ENCODE results near the gene MORC2. TPM values are rescaled to one million over a fixed set of nuclear protein-coding genes. Genes with fewer than 3 reads are reported as not detected.

Gene MORC2
- total and polyA plus RNA-seq, 5 donors = 15.8 to 24.0 (median 17.0) TPM

DNA sequence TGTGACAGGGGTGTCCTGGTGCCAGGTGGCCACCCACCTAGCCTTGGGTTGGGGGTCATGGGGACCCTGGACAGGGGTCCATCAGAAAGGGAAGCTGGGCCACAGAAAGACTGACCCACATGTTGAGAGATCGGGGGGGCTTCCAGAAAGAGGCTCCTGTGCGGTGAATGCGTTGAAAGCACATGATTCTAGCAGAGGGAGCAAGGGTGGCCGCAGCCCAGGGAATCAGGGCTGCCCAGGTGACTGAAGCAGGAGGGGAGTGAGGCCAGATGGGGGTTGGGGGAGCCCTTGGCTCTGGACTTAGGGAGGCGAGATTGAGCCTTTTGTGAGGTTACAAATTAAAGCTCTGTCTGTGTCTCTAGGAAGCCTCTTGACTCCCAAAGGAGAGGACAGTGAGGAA, 80.7 kb downstream of the MORC2 start:
- DNase-seq (no peak), ATAC-seq (no peak)
- no peaks in the 10 kb centered on the region for H3K27me3 ChIP-seq (ENCODE audit: control insufficient read depth, insufficient read depth)
- H3K4me3 ChIP-seq (ENCODE audit: low read length) = no peak overlapping the region
- no peak overlapping the region for H3K27ac ChIP-seq (ENCODE audit: low read length)
- H3K9me3 ChIP-seq (ENCODE audit: control insufficient read depth, low read length) = no peaks in the 10 kb centered on the region
- 86% methylated on average over 5 of the region's 5 CpGs for WGBS
- no peaks in the 10 kb centered on the region for H3K4me1 ChIP-seq (ENCODE audit: control insufficient read depth, insufficient read depth, low read length)
- intact Hi-C loops (cut with DNase I) = no loop called here

DNA sequence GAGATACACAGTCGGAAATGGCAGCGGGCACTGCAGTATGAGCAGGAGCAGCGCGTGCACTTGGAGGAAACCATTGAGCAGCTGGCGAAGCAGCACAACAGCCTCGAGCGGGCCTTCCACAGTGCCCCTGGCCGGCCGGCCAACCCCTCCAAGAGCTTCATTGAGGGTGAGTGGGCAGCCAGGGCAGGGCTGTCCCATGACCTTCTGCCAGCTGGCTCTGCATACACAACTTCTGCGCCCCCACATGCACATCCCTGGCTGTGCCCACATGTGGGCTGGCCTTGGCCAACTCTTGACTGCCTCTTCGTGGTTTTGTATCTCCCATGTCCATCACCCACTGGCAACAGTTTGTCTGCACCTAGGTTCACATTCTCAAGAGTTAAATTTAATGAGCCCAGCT, 81.1 kb downstream of the MORC2 start:
- no peak for ATAC-seq
- no peaks in the 10 kb centered on the region for H3K27me3 ChIP-seq (ENCODE audit: control insufficient read depth, insufficient read depth)
- no peaks in the 10 kb centered on the region for H3K9me3 ChIP-seq (ENCODE audit: control insufficient read depth, low read length)
- intact Hi-C loops (cut with DNase I) = no loop called here
- H3K27ac ChIP-seq (ENCODE audit: low read length) = no peak overlapping the region
- 95% methylated on average over 11 of the region's 11 CpGs for WGBS
- no peak for DNase-seq
- H3K4me3 ChIP-seq (ENCODE audit: low read length) = no peak overlapping the region
- no peaks in the 10 kb centered on the region for H3K4me1 ChIP-seq (ENCODE audit: control insufficient read depth, insufficient read depth, low read length)

DNA sequence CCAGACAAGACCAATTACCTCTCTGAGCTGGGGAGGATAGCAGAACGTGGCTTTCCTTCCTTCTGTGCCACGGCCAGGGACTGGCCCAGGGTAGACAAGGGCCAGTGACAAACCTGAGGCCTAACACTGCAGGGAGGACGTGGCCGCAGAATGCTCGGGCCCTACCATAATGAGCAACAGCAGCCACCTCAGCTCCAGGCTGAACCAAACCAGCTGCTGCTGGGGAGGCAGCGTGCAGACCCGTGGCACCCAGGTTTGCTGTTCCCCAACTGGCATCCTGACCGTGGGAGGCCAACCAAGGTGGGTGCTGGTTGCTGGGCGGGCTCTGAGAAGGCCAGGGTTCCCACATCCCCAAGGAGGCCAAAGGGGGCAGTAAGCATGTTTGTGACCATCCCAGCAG, 83.0 kb downstream of the MORC2 start:
- DNase-seq (peak in 1 of 3 donors; percentile 1), ATAC-seq (no peak)
- intact Hi-C loops (cut with DNase I) = no loop called here
- no peak overlapping the region for H3K4me3 ChIP-seq (ENCODE audit: low read length)
- no peaks in the 10 kb centered on the region for H3K4me1 ChIP-seq (ENCODE audit: control insufficient read depth, insufficient read depth, low read length)
- WGBS = 88% methylated on average over 9 of the region's 9 CpGs
- no peaks in the 10 kb centered on the region for H3K27me3 ChIP-seq (ENCODE audit: control insufficient read depth, insufficient read depth)
- H3K27ac ChIP-seq (ENCODE audit: low read length) = no peak overlapping the region
- no peaks in the 10 kb centered on the region for H3K9me3 ChIP-seq (ENCODE audit: control insufficient read depth, low read length)

DNA sequence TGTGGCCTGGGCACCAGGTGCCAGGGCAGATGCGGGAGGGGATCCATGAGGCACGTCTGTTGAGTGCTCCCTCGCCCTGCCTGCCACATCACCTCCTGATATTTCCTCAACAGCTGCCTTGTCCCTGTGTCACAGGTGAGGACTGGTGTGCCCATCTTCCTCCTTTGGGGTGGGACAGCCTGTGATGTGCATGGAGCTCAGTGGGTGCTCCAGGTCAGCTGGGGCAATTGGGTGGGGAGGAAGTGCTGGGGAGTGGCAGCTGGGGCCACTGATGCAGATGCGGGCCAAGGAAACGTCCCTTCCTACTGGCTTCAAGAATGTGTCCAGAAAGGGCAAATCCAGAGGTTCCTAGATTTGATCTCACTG, 83.6 kb downstream of the MORC2 start:
- H3K4me3 ChIP-seq (ENCODE audit: low read length) = no peak overlapping the region
- DNase-seq (no peak), ATAC-seq (no peak)
- no peaks in the 10 kb centered on the region for H3K9me3 ChIP-seq (ENCODE audit: control insufficient read depth, low read length)
- no peaks in the 10 kb centered on the region for H3K27me3 ChIP-seq (ENCODE audit: control insufficient read depth, insufficient read depth)
- H3K27ac ChIP-seq (ENCODE audit: low read length) = no peak overlapping the region
- intact Hi-C loops (cut with DNase I) = no loop called here
- WGBS = 78% methylated on average over 5 of the region's 5 CpGs
- H3K4me1 ChIP-seq (ENCODE audit: control insufficient read depth, insufficient read depth, low read length) = no peaks in the 10 kb centered on the region

DNA sequence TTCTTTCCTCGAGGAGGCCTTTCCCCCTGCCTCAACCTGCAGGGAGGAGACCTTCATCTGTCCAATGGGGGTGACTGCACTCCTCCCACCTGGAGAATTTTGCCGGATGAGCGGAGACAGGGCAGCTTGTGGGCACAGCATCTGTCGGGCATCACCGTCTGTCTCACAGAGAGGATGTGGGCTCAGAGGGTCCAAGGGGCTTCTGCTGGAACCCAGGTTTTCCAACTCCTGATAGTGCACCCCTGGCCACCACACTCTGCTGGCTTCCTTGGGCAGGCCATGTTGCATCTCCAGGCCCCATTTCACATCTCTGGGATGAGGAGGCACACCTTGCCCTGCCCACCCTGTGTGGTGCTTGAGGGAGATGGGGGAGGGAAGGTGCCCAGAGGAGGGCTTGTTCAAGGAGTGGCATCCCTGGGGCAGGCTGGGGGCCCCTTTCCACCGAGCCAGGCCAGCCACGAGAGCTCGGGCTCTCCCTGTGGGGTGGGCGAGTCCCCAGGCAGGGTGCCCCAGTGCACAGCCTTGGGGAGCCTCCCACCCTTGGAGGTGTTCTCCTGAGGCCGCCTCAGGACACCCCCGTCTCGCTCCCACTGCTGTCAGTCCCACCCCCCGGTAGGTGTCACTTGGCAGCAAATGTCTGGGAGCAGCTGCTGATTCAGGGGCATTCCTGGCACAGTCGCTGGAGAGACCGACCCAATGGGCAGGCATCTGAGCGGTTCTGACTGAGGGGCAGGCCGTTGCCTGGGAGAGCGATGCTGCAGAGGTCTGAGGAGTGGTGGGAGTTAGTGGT, 84.2 kb downstream of the MORC2 start:
- H3K9me3 ChIP-seq (ENCODE audit: control insufficient read depth, low read length) = no peaks in the 10 kb centered on the region
- H3K4me3 ChIP-seq (ENCODE audit: low read length) = no peak overlapping the region
- H3K4me1 ChIP-seq (ENCODE audit: control insufficient read depth, insufficient read depth, low read length) = no peaks in the 10 kb centered on the region
- no peak overlapping the region for H3K27ac ChIP-seq (ENCODE audit: low read length)
- intact Hi-C loops (cut with DNase I) = no loop called here
- WGBS = 84% methylated on average over 18 of the region's 18 CpGs
- ATAC-seq = no peak
- DNase-seq = peak in 2 of 3 donors; percentile 1 to 9
- H3K27me3 ChIP-seq (ENCODE audit: control insufficient read depth, insufficient read depth) = no peaks in the 10 kb centered on the region

DNA sequence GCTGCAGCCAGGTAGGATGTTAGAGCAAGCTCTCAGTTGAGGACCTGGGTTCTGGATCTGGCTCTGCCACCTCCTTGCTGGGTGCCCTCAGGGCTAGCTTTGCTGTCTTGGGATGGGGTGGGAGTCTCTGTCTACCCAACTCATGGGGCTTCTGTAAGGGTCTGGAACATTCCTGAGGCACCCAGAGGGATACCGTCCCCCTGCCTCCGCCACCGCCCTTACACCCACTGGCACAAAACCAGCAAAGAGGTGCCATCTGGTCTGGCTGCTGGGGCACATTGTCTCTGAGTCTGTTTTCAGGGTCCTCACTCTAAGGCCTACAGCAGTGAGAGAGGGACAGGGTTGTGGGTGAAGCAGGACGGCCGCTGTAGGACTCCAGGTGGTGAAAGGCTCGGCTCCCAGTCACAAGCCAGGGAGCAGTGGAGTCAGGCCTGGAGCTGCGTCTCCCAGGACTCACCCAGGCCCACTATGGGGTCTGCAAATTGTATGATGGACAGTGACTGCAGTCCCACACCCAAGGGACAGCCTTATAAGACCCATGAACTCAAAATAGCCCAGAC, 84.9 kb downstream of the MORC2 start:
- 91% methylated on average over 7 of the region's 7 CpGs for WGBS

DNA sequence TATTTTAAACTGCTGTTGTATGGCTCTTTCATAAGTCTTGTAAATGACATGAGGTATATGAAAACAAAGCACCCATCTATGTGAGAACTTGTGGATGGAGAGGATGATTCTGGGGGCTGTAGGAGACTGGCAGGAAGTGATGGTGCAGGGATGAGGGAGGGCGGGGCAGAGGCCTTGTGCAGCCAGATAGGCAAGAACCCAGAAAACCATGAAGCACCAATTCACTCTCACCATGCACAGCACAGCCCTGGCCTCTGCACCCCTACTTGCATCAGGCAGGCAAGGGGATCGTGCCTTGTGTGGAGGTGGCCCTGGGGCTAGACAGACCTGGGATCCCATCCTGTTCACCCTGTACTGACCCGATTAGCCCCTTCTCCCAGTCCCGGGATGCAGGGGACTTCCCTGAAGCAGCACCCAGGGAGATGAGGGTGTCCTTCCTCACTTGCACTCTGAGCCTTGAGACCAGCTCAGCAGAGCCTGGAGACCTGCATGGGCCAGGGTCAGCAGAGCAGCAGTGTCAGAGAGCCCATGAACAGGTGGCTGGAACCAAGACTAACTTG, 85.5 kb downstream of the MORC2 start:
- ATAC-seq (no peak), DNase-seq (peak in 1 of 3 donors; percentile 24)
- no peak overlapping the region for H3K4me3 ChIP-seq (ENCODE audit: low read length)
- no peaks in the 10 kb centered on the region for H3K27me3 ChIP-seq (ENCODE audit: control insufficient read depth, insufficient read depth)
- intact Hi-C loops (cut with DNase I) = no loop called here
- H3K27ac ChIP-seq (ENCODE audit: low read length) = no peak overlapping the region
- H3K4me1 ChIP-seq (ENCODE audit: control insufficient read depth, insufficient read depth, low read length) = peaks cover 6% of the 10 kb centered on the region
- 97% methylated on average over 4 of the region's 4 CpGs for WGBS
- H3K9me3 ChIP-seq (ENCODE audit: control insufficient read depth, low read length) = no peaks in the 10 kb centered on the region

More for the DNA sequence above, 84.9 kb downstream of the MORC2 start:
- H3K4me3 ChIP-seq (ENCODE audit: low read length) = no peak overlapping the region
- H3K27ac ChIP-seq (ENCODE audit: low read length) = no peak overlapping the region
- H3K27me3 ChIP-seq (ENCODE audit: control insufficient read depth, insufficient read depth) = no peaks in the 10 kb centered on the region
- intact Hi-C loops (cut with DNase I) = no loop called here
- ATAC-seq (no peak), DNase-seq (peak in 2 of 3 donors; percentile 5)
- H3K4me1 ChIP-seq (ENCODE audit: control insufficient read depth, insufficient read depth, low read length) = no peaks in the 10 kb centered on the region
- H3K9me3 ChIP-seq (ENCODE audit: control insufficient read depth, low read length) = no peaks in the 10 kb centered on the region

DNA sequence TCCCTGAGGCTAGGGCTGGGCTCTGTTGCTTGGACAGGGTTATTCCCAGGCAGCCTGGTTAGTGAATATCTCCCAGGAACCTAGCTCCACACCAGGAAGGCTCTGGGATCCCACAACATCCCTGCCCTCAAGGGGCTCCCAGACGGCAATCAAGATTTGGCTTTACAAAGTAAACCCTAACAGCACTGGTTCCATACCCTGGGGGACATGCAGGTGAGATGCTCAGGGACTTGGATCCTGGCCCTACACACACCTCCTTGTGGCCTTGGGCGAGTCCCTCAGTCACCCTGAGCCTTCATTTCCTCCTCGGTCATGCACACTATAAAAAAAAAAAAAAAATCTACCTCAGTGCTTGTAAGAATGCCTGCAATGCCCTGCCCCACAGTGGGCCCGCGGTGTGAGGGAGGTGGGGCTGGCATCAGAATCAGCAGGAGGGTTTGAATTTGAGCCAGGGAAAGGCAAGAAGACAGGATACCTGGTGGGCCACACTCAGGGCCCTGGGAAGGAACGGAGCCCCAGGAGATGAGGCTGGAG, 86.3 kb downstream of the MORC2 start:
- intact Hi-C loops (cut with DNase I) = no loop called here
- Histone ChIP-seq H3K4me3 (ENCODE audit: low read length) (no peak overlapping the region), H3K4me1 (ENCODE audit: control insufficient read depth, insufficient read depth, low read length) (peaks cover 11% of the 10 kb centered on the region), H3K27ac (ENCODE audit: low read length) (peak overlapping the region; percentile 18), H3K27me3 (ENCODE audit: control insufficient read depth, insufficient read depth) (no peaks in the 10 kb centered on the region), H3K9me3 (ENCODE audit: control insufficient read depth, low read length) (no peaks in the 10 kb centered on the region)
- 73% methylated on average over 6 of the region's 6 CpGs for WGBS
- peak in 1 of 3 donors; percentile 24 for DNase-seq
- ATAC-seq = no peak

DNA sequence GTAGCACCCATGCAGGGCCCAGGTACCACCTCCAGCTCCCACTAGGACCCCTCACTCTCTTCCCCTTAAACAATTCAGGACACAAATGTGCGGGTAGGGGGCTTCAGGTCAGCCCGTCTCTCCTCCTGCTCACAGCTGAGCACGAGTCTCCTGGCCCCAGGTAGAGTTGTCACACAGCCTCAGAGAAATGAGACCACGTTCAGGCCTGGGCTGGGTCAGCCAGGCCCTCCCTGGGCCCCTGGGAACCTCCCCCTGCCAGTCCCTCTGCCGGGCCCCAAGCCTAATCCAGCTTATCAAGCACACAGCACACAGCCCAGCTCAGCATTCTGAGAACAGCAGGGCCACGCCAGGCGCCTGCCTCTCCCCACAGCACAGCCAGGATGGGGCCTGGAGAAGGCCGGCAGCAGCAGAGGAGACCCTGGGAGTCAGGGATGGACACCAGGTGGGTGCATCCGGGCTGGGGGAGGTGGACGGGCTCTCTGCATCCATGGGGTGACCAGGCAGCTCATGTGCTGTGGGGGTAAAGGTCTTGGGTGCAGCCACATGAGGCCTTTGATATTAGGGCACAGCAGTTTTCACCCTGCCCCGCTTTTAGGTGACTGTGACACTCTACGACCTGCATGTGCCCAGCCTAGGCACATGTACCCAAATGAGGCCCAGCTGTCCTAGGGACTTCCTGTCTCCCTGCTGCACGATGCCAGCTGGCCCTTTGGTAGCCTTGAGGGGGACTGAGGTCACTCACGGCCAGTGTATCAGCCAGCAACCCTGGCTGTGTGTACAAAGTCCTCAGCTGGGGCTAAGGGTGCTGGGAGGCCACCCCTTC, 87.0 kb downstream of the MORC2 start:
- ATAC-seq = peak; percentile 36 to 69
- 52% methylated on average over 14 of the region's 14 CpGs for WGBS
- H3K9me3 ChIP-seq (ENCODE audit: control insufficient read depth, low read length) = no peaks in the 10 kb centered on the region
- no peak overlapping the region for H3K4me3 ChIP-seq (ENCODE audit: low read length)
- H3K4me1 ChIP-seq (ENCODE audit: control insufficient read depth, insufficient read depth, low read length) = peaks cover 12% of the 10 kb centered on the region
- H3K27me3 ChIP-seq (ENCODE audit: control insufficient read depth, insufficient read depth) = no peaks in the 10 kb centered on the region
- intact Hi-C loops (cut with DNase I) = no loop called here
- peak overlapping the region; percentile 18 for H3K27ac ChIP-seq (ENCODE audit: low read length)
- DNase-seq = peak; percentile 31 to 83 (median 78)

DNA sequence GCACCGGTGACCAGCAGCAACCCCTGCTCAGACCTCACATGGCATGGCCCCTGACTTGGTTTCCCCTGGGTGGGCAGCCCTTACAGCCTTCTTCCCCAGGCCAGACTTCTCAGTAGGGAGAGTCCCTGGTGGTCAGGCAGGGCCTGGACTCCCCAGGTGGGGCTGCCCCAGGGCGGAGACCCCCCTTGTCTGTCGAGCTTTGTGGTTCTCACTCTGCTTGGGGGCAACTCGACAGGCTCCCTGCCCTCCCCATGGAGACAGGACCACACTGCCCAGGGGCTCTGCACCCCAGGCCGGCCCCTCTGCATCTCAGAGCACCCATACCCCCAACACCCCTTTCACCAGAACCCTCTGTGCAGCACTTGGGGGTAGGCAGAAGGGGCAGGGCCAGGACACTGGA, 87.7 kb downstream of the MORC2 start:
- intact Hi-C loops (cut with DNase I) = no loop called here
- H3K27ac ChIP-seq (ENCODE audit: low read length) = no peak overlapping the region

More for the DNA sequence above, 87.7 kb downstream of the MORC2 start:
- no peak for ATAC-seq
- H3K27me3 ChIP-seq (ENCODE audit: control insufficient read depth, insufficient read depth) = no peaks in the 10 kb centered on the region
- WGBS = 89% methylated on average over 5 of the region's 5 CpGs
- peaks cover 18% of the 10 kb centered on the region for H3K4me1 ChIP-seq (ENCODE audit: control insufficient read depth, insufficient read depth, low read length)
- peak in 1 of 3 donors; percentile 35 for DNase-seq
- H3K4me3 ChIP-seq (ENCODE audit: low read length) = no peak overlapping the region
- no peaks in the 10 kb centered on the region for H3K9me3 ChIP-seq (ENCODE audit: control insufficient read depth, low read length)

Measured in right cardiac atrium (tissue), 5 donors.